Measurements from ENCODE around the gene LMO3.
"Not testable (repeated sequence)": the region's sequence is repeated elsewhere in the genome, so short reads cannot be mapped to it uniquely, and the experiment has no call there.

LMO3 gene

DNA sequence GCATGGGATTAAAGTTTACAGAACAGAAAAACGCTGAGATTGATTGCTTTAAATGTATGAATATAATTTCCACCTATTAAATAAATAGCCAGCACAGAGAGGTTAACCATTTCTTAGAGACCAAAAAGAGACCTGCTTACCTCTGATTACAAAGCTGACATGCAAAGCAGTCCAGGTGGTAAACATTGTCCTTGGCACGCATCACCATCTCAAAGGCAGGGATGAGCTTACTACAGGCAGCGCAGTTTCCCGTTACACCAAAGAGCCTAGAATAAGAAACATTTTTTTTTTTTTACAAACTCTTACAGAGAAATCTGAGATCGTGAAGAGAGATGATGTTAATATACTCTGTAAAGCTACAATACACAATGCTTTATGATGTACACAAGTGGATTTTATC lies 45.7 kb downstream of the LMO3 start:
- Histone ChIP-seq H3K36me3 (ENCODE audit: control insufficient read depth, insufficient read depth, low read length) (no peaks in the 10 kb centered on the region), H3K9me3 (ENCODE audit: control insufficient read depth, low read length) (no peaks in the 10 kb centered on the region), H3K4me3 (ENCODE audit: insufficient read depth, low read depth, low read length, poor library complexity, severe bottlenecking) (no peak overlapping the region), H3K27ac (ENCODE audit: insufficient read depth, low read length, poor library complexity, severe bottlenecking) (no peak overlapping the region), H3K4me1 (ENCODE audit: control insufficient read depth, insufficient read depth, low read length, poor library complexity, severe bottlenecking) (no peaks in the 10 kb centered on the region), H3K27me3 (replicated peaks; ENCODE audit: control insufficient read depth, insufficient read depth, low read length, poor library complexity, severe bottlenecking) (no peaks in the 10 kb centered on the region)
- DNase-seq = no peak

DNA sequence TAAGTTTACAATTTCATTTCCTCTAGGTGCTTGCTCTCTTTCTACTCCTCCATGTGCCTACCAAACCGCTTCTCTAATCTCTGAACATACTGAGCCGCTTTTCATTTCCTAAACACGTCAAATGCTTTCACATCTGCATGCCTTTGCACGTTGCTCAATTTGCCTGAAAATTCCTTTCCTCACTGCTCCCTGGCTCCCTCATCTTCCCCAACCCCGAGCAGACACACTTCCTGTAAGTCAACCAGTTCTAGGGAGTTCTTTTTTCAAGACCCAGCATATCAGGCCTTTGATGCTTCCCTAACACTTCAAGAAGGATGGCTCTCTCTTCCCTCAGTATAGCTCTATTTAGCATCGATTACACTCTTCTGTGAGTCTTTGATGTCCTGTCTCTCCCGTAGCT lies 50.3 kb downstream of the LMO3 start:
- no peak for DNase-seq

DNA sequence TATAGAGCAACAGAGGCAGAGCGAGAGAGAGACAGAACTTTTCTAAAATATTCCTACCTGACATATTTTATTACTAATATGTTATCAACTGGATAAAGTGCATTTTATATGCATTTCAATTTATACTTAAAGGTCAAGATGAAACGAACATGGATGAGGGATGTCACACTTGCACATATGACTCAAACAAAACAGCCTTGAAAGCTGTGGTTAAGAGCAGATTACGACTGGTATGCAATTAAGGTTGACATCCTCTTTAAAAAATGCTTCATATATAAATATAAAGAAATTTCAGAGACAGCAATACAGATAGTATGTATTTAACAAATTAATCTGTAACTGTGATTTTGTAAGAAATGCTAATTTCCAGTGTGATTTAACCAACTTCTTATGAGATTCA lies 52.5 kb downstream of the LMO3 start:
- no peak overlapping the region for H3K4me3 ChIP-seq (ENCODE audit: insufficient read depth, low read depth, low read length, poor library complexity, severe bottlenecking)
- DNase-seq = no peak
- no peaks in the 10 kb centered on the region for H3K36me3 ChIP-seq (ENCODE audit: control insufficient read depth, insufficient read depth, low read length)
- no peaks in the 10 kb centered on the region for H3K27me3 ChIP-seq (replicated peaks; ENCODE audit: control insufficient read depth, insufficient read depth, low read length, poor library complexity, severe bottlenecking)
- no peaks in the 10 kb centered on the region for H3K9me3 ChIP-seq (ENCODE audit: control insufficient read depth, low read length)
- no peaks in the 10 kb centered on the region for H3K4me1 ChIP-seq (ENCODE audit: control insufficient read depth, insufficient read depth, low read length, poor library complexity, severe bottlenecking)
- no peak overlapping the region for H3K27ac ChIP-seq (ENCODE audit: insufficient read depth, low read length, poor library complexity, severe bottlenecking)

More for the DNA sequence above, 50.3 kb downstream of the LMO3 start:
- H3K27me3 ChIP-seq (replicated peaks; ENCODE audit: control insufficient read depth, insufficient read depth, low read length, poor library complexity, severe bottlenecking) = no peaks in the 10 kb centered on the region
- no peaks in the 10 kb centered on the region for H3K9me3 ChIP-seq (ENCODE audit: control insufficient read depth, low read length)
- H3K4me3 ChIP-seq (ENCODE audit: insufficient read depth, low read depth, low read length, poor library complexity, severe bottlenecking) = no peak overlapping the region
- H3K27ac ChIP-seq (ENCODE audit: insufficient read depth, low read length, poor library complexity, severe bottlenecking) = no peak overlapping the region
- H3K36me3 ChIP-seq (ENCODE audit: control insufficient read depth, insufficient read depth, low read length) = no peaks in the 10 kb centered on the region
- no peaks in the 10 kb centered on the region for H3K4me1 ChIP-seq (ENCODE audit: control insufficient read depth, insufficient read depth, low read length, poor library complexity, severe bottlenecking)

DNA sequence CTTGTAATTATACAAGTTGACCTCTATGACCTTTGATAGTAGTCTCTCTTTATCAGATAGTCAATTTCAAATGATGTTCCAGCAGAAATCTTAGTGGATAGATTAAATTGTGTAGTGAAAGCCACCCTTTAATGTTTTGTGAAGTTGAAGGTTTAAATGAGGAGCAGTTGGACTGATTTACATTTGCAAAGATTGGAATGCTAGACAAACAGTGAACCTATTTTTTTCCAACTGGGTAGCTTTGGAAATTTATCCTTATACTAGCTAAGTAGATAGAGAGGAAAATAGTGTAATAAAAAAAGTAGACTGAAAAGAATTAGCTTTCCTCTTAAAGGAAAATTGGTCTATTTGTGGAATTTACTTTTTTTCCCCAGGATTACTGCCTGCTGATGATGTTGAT lies 53.7 kb downstream of the LMO3 start:
- no peak overlapping the region for H3K4me3 ChIP-seq (ENCODE audit: insufficient read depth, low read depth, low read length, poor library complexity, severe bottlenecking)
- no peaks in the 10 kb centered on the region for H3K9me3 ChIP-seq (ENCODE audit: control insufficient read depth, low read length)
- DNase-seq = no peak
- H3K27me3 ChIP-seq (replicated peaks; ENCODE audit: control insufficient read depth, insufficient read depth, low read length, poor library complexity, severe bottlenecking) = no peaks in the 10 kb centered on the region
- no peaks in the 10 kb centered on the region for H3K36me3 ChIP-seq (ENCODE audit: control insufficient read depth, insufficient read depth, low read length)
- no peak overlapping the region for H3K27ac ChIP-seq (ENCODE audit: insufficient read depth, low read length, poor library complexity, severe bottlenecking)
- H3K4me1 ChIP-seq (ENCODE audit: control insufficient read depth, insufficient read depth, low read length, poor library complexity, severe bottlenecking) = no peaks in the 10 kb centered on the region

DNA sequence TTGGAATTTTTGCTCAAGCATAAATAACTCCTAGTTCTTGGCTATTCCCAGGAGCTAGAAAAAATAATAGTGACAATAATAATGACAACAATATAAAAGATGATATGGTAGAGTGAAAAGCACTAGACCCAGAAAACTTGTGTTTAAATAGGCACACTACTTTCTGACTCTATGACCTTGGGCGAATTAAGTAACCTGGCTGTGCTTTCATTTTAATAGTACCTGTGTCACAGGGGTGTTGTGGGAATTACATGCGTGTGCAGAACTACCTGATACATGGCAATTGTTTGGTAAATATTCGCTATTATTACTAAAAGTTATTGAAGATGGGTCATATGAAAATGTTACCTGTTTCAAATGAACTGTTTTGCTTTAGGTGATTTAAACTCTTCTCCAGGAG lies 60.1 kb downstream of the LMO3 start:
- no peaks in the 10 kb centered on the region for H3K4me1 ChIP-seq (ENCODE audit: control insufficient read depth, insufficient read depth, low read length, poor library complexity, severe bottlenecking)
- no peak overlapping the region for H3K4me3 ChIP-seq (ENCODE audit: insufficient read depth, low read depth, low read length, poor library complexity, severe bottlenecking)
- no peak overlapping the region for H3K27ac ChIP-seq (ENCODE audit: insufficient read depth, low read length, poor library complexity, severe bottlenecking)
- H3K27me3 ChIP-seq (replicated peaks; ENCODE audit: control insufficient read depth, insufficient read depth, low read length, poor library complexity, severe bottlenecking) = no peaks in the 10 kb centered on the region
- DNase-seq = no peak
- H3K9me3 ChIP-seq (ENCODE audit: control insufficient read depth, low read length) = no peaks in the 10 kb centered on the region
- H3K36me3 ChIP-seq (ENCODE audit: control insufficient read depth, insufficient read depth, low read length) = no peaks in the 10 kb centered on the region

DNA sequence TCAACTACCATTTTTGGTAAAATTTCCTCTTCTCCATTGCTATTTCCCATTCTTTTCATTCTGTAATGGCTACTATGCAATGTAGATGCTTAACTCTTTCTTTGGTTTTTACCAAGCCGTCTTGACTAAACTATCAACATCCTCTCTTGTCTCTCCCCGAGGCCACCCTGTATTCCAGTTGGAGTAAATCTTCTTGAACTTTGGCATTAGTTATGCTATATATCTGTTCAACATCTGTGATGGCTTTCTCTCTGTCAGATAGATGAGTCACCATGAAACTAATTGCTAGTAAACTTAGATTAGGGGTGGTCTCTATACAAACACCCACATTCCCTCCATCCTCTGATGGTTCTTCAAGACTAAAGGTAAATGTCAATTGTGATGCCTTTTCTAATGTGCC lies 63.4 kb downstream of the LMO3 start:
- H3K4me1 ChIP-seq (ENCODE audit: control insufficient read depth, insufficient read depth, low read length, poor library complexity, severe bottlenecking) = no peaks in the 10 kb centered on the region
- no peak for DNase-seq
- no peak overlapping the region for H3K4me3 ChIP-seq (ENCODE audit: insufficient read depth, low read depth, low read length, poor library complexity, severe bottlenecking)
- no peaks in the 10 kb centered on the region for H3K9me3 ChIP-seq (ENCODE audit: control insufficient read depth, low read length)
- no peaks in the 10 kb centered on the region for H3K36me3 ChIP-seq (ENCODE audit: control insufficient read depth, insufficient read depth, low read length)
- H3K27me3 ChIP-seq (replicated peaks; ENCODE audit: control insufficient read depth, insufficient read depth, low read length, poor library complexity, severe bottlenecking) = no peaks in the 10 kb centered on the region
- H3K27ac ChIP-seq (ENCODE audit: insufficient read depth, low read length, poor library complexity, severe bottlenecking) = no peak overlapping the region

DNA sequence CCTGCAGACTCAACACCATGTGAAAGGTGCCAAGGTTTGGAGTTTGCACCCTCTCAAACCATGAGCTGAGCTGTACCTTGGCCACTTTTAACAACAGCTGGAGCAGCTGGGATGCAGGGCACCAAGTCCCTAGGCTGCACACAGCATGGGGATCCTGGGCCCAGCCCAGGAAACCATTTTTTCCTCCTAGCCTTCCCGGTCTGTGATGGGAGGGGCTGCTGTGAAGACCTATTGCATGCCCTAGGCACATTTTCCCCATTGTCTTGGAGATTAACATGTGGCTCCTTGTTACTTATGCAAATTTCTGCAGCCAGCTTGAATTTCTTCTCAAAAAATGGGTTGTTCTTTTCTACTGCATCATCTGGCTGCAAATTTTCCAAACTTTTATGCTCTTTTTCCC lies 68.3 kb downstream of the LMO3 start:
- H3K9me3 ChIP-seq (ENCODE audit: control insufficient read depth, low read length); H3K4me1 ChIP-seq (ENCODE audit: control insufficient read depth, insufficient read depth, low read length, poor library complexity, severe bottlenecking); H3K27me3 ChIP-seq (replicated peaks; ENCODE audit: control insufficient read depth, insufficient read depth, low read length, poor library complexity, severe bottlenecking); H3K36me3 ChIP-seq (ENCODE audit: control insufficient read depth, insufficient read depth, low read length); DNase-seq; H3K4me3 ChIP-seq (ENCODE audit: insufficient read depth, low read depth, low read length, poor library complexity, severe bottlenecking); H3K27ac ChIP-seq (ENCODE audit: insufficient read depth, low read length, poor library complexity, severe bottlenecking): not testable (repeated sequence)

DNA sequence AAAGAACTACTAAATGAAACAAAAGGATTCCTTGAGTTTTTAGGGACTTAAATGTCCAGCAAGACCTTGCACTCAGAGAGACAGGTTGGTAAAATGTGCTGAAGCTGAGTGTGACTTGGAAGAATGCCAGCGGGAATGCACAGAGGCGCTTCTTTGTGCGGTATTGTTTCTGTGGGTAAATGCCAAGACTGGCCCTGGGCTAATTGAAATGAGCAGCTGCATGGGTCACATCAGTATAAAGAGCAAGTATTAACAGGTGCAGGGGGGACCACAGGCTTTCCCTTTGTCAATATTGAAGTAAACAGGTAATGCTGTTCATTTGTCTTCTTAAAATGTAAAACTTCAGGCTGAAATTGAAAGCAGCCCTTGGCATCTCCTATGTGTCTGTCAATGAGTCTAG lies 74.3 kb downstream of the LMO3 start:
- Histone ChIP-seq H3K4me3 (ENCODE audit: insufficient read depth, low read depth, low read length, poor library complexity, severe bottlenecking) (no peak overlapping the region), H3K36me3 (ENCODE audit: control insufficient read depth, insufficient read depth, low read length) (no peaks in the 10 kb centered on the region), H3K9me3 (ENCODE audit: control insufficient read depth, low read length) (peaks cover 4% of the 10 kb centered on the region), H3K27me3 (replicated peaks; ENCODE audit: control insufficient read depth, insufficient read depth, low read length, poor library complexity, severe bottlenecking) (no peaks in the 10 kb centered on the region), H3K27ac (ENCODE audit: insufficient read depth, low read length, poor library complexity, severe bottlenecking) (no peak overlapping the region), H3K4me1 (ENCODE audit: control insufficient read depth, insufficient read depth, low read length, poor library complexity, severe bottlenecking) (no peaks in the 10 kb centered on the region)
- no peak for DNase-seq

DNA sequence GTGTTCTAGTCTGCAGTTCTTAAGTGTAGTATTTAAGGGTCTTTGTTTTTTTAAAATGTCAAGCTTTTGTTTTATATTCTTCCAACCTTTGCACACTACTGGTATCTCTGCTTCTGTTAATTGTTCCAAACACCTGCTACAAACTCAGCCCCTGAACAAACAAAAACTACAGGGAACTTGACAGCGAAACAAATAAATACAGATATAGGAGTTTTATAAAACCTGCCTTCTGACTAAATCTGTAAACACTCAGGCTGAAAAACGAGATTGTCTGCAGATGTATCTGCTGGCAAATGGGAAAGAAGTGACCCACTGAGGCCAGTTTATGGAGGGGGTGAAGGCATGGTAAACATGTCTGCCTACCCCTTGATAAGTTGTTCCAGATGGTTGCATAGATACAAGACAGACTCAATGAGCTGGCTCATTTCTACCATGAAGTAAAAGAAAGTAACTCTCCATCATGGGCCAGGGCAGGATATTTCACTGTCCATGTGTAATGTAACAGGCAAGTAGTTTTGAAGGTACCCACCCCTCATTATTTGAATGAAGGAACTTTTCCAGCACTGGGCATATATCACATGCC lies 75.6 kb downstream of the LMO3 start:
- Histone ChIP-seq H3K9me3 (ENCODE audit: control insufficient read depth, low read length) (peaks cover 4% of the 10 kb centered on the region), H3K4me3 (ENCODE audit: insufficient read depth, low read depth, low read length, poor library complexity, severe bottlenecking) (no peak overlapping the region), H3K27ac (ENCODE audit: insufficient read depth, low read length, poor library complexity, severe bottlenecking) (no peak overlapping the region), H3K27me3 (replicated peaks; ENCODE audit: control insufficient read depth, insufficient read depth, low read length, poor library complexity, severe bottlenecking) (no peaks in the 10 kb centered on the region), H3K36me3 (ENCODE audit: control insufficient read depth, insufficient read depth, low read length) (no peaks in the 10 kb centered on the region), H3K4me1 (ENCODE audit: control insufficient read depth, insufficient read depth, low read length, poor library complexity, severe bottlenecking) (no peaks in the 10 kb centered on the region)
- no peak for DNase-seq

DNA sequence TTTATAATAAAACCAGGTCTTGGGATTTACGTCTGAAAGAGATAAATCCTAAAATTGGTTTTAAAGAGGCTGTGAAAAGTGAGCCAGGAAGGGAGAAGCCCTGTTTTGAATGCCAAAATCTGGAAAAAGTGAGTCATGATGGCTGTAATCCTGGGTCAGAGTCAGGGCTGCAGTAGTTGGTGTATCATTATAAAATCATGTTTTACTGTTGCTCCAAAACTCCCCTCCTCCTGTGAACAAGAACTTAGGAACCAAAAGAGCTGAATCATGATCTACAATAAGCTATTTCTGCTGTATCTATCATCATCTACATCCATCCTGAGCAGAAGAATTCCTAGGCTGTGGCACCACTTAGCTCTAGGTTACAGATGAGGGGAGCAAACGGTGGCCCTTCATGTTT lies 79.3 kb downstream of the LMO3 start:
- H3K36me3 ChIP-seq (ENCODE audit: control insufficient read depth, insufficient read depth, low read length) = no peaks in the 10 kb centered on the region
- no peak overlapping the region for H3K27ac ChIP-seq (ENCODE audit: insufficient read depth, low read length, poor library complexity, severe bottlenecking)
- no peaks in the 10 kb centered on the region for H3K9me3 ChIP-seq (ENCODE audit: control insufficient read depth, low read length)
- no peak for DNase-seq
- H3K27me3 ChIP-seq (replicated peaks; ENCODE audit: control insufficient read depth, insufficient read depth, low read length, poor library complexity, severe bottlenecking) = no peaks in the 10 kb centered on the region
- H3K4me3 ChIP-seq (ENCODE audit: insufficient read depth, low read depth, low read length, poor library complexity, severe bottlenecking) = no peak overlapping the region
- H3K4me1 ChIP-seq (ENCODE audit: control insufficient read depth, insufficient read depth, low read length, poor library complexity, severe bottlenecking) = no peaks in the 10 kb centered on the region

DNA sequence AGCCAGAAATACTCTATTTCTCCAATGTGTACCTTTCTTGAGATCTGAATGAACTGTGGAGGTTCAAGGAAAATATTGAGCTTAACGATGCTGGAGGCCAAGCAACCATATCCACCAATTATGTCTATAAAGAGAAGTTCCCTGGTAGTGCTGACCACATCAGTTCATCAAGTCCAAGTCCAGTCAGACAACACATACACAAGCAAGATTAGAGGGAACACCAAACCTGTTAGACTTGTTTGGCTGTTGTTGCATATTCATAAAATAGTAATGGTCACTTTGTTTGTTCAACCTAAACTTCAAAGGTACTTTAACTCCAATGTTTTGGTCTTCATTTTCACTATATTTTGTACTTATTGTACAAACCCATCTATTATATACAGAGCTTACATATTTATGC lies 81.6 kb downstream of the LMO3 start:
- H3K27ac ChIP-seq (ENCODE audit: insufficient read depth, low read length, poor library complexity, severe bottlenecking) = no peak overlapping the region
- H3K36me3 ChIP-seq (ENCODE audit: control insufficient read depth, insufficient read depth, low read length) = no peaks in the 10 kb centered on the region
- H3K4me1 ChIP-seq (ENCODE audit: control insufficient read depth, insufficient read depth, low read length, poor library complexity, severe bottlenecking) = no peaks in the 10 kb centered on the region
- H3K27me3 ChIP-seq (replicated peaks; ENCODE audit: control insufficient read depth, insufficient read depth, low read length, poor library complexity, severe bottlenecking) = no peaks in the 10 kb centered on the region
- H3K4me3 ChIP-seq (ENCODE audit: insufficient read depth, low read depth, low read length, poor library complexity, severe bottlenecking) = no peak overlapping the region
- no peak for DNase-seq
- H3K9me3 ChIP-seq (ENCODE audit: control insufficient read depth, low read length) = no peaks in the 10 kb centered on the region
